ENCODE results near the gene THSD7B.

- TF ChIP-seq EZH2 (IDR thresholded peaks at IDR 0.05; ENCODE audit: insufficient read depth, poor library complexity, severe bottlenecking): no peak
- no peak for TF ChIP-seq EZH2phosphoT487 (IDR thresholded peaks at IDR 0.05; ENCODE audit: insufficient read depth, low read depth)
Measured at GRCh38 chr2:136823291-136823690, 57.9 kb downstream of the THSD7B start.
